Gastrocnemius medialis (tissue), 4 donors: Measurements from ENCODE around the gene ZNF446. TPM values are rescaled to one million over a fixed set of nuclear protein-coding genes. Genes with fewer than 3 reads are reported as not detected.
A peak's percentile ranks its signal among the peaks of the same experiment; 100 is the strongest.

Experiments
- ATAC-seq, 2 donors: fragments of 150-250 bp; one replicate each; pipeline ENCODE4 v1.9.1; 2016
- DNase-seq, 2 donors: peaks; one replicate each; pipeline ENCODE4 v3.0.0-alpha.2; 2019
- H3K27ac ChIP-seq, 4 donors: fragments of 200-600 bp; sonication (generic); 1 replicate in 1 of 4; 2 replicates in 3 of 4; pipeline ENCODE4 v1.5.1; 2016 to 2018; ENCODE audit warnings: mild to moderate bottlenecking in 2 of 4, moderate library complexity in 1 of 4
- H3K27me3 ChIP-seq, 3 donors: fragments of 200-600 bp; sonication (generic) in 2 of 3; 1 replicate in 1 of 3; 2 replicates in 2 of 3; pipeline versions ENCODE4 v1.5.1 to v1.6.0; 2016 to 2019; ENCODE audit warnings: mild to moderate bottlenecking in 1 of 3, moderate library complexity in 1 of 3
- H3K36me3 ChIP-seq, 2 donors: fragments of 200-600 bp; sonication (generic) in 1 of 2; one replicate each; pipeline ENCODE4 v1.5.1; 2017 to 2018
- H3K4me1 ChIP-seq, 2 donors: fragments of 200-600 bp; sonication (generic) in 1 of 2; one replicate each; pipeline ENCODE4 v1.5.1; 2016 to 2017; ENCODE audit warnings: mild to moderate bottlenecking in 2 of 2
- H3K4me3 ChIP-seq, 4 donors: fragments of 200-600 bp; sonication (generic) in 3 of 4; 1 replicate in 1 of 4; 2 replicates in 3 of 4; pipeline ENCODE4 v1.5.1; 2016 to 2019; ENCODE audit warnings: mild to moderate bottlenecking in 2 of 4
- H3K9me3 ChIP-seq, 3 donors: fragments of 200-600 bp; sonication (generic) in 2 of 3; 1 replicate in 1 of 3; 2 replicates in 2 of 3; pipeline ENCODE4 v1.5.1; 2016 to 2019
- CTCF ChIP-seq, 5 experiments: fragments of 450-650 bp in 3 of 5; fragments of 200-600 bp in 2 of 5; sonication (generic) in 2 of 5; IDR thresholded peaks in 4 of 5; conservative IDR thresholded peaks in 1 of 5; 1 replicate in 4 of 5; 2 replicates in 1 of 5; pipeline ENCODE4 v1.5.1; 2016 to 2019; ENCODE audit warnings: antibody characterized with exemption in 5 of 5, mild to moderate bottlenecking in 3 of 5, moderate library complexity in 3 of 5
- POLR2A ChIP-seq, 2 donors: fragments of 450-650 bp; IDR thresholded peaks; one replicate each; pipeline ENCODE4 v1.6.1; 2017; ENCODE audit warnings: antibody characterized with exemption in 2 of 2, mild to moderate bottlenecking in 2 of 2, moderate library complexity in 2 of 2
- in situ Hi-C, 4 donors: fragments of 200-750 bp; cut with MboI; loops; one replicate each; pipeline versions ENCODE4 v1.15.0 to v1.8.0; 2017; ENCODE audit warnings: low sequenced_read_pairs in 4 of 4
- intact Hi-C: fragments of 100-400 bp; cut with DNase I; formaldehyde crosslinking; loops from one replicate; pipeline ENCODE4 v1.15.1; 2023; ENCODE audit warnings: low total_unique reads
- total RNA-seq, 4 donors: library from RNA; depleted of rRNA; stranded (reverse); fragments of >200 nt; gene quantifications; one replicate each; pipeline versions ENCODE4 v1.1.0 to v1.2.3, GENCODE V29; 2016

ZNF446 gene
- total RNA-seq, 4 donors from 2014 or later, result 7.5 to 13.1 (median 8.9) TPM

- no peak for TF ChIP-seq POLR2A (IDR thresholded peaks at IDR 0.05)
- no peak for TF ChIP-seq CTCF (IDR thresholded peaks at IDR 0.05 in 4 of 5, conservative IDR thresholded peaks at IDR 0.05 in 1 of 5)
- Histone ChIP-seq H3K27me3 (peaks cover 0 to 11% (median 3%) of the 10 kb centered on the region in 3 donors), H3K27ac (peak overlapping the region in 2 of 4 donors; percentile 73 to 80), H3K36me3 (peaks cover 0 to 10% of the 10 kb centered on the region in 2 donors), H3K4me1 (peaks cover 7 to 10% of the 10 kb centered on the region in 2 donors), H3K9me3 (no peaks in the 10 kb centered on the region), H3K4me3 (peak overlapping the region; percentile 83 to 96 (median 88))
- in situ Hi-C loops, result no loop called here
- DNase-seq, result no peak
- no peak for ATAC-seq
- intact Hi-C loops, result loop anchor here (1.0 kb wide), 3 partner anchors 11 to 125 kb away; partner anchors contain the start of genes ZNF132 and ZSCAN22
These were observed 25.2 kb upstream of the ZNF446 start for GRCh38 chr19:58450856-58451357.

- Histone ChIP-seq H3K27ac (peak within 1 kb of the TSS; percentile 73 to 81 (median 78)), H3K9me3 (no peaks in the 10 kb centered on the region), H3K4me1 (peaks cover 7 to 10% of the 10 kb centered on the region in 2 donors), H3K4me3 (peak within 1 kb of the TSS; percentile 83 to 96 (median 88)), H3K27me3 (peaks cover 0 to 11% (median 3%) of the 10 kb centered on the region in 3 donors), H3K36me3 (peaks cover 0 to 16% of the 10 kb centered on the region in 2 donors)
- intact Hi-C loops (loop anchor here (1.0 kb wide), 3 partner anchors 11 to 125 kb away; partner anchors contain the start of genes ZNF132 and ZSCAN22), in situ Hi-C loops (no loop called here)
- TF ChIP-seq CTCF (IDR thresholded peaks at IDR 0.05 in 4 of 5, conservative IDR thresholded peaks at IDR 0.05 in 1 of 5), result no peak
- peak; percentile 72 to 85 for TF ChIP-seq POLR2A (IDR thresholded peaks at IDR 0.05)
- ATAC-seq (peak; percentile 99 to 100), DNase-seq (peak; percentile 91 to 95)
These were observed 24.6 kb upstream of the ZNF446 start, which contains the start of gene ZNF324B for GRCh38 chr19:58451358-58452101. Gene ZNF324B, plus strand, starts transcription at chr19:58451622. Its CDS starts 2,080 bp downstream, at chr19:58453702.

GRCh38 chr19:58453743-58454142 lies 22.4 kb upstream of the ZNF446 start:
- intact Hi-C loops (no loop called here), in situ Hi-C loops (no loop called here)
- ATAC-seq (no peak), DNase-seq (no peak)
- no peak for TF ChIP-seq POLR2A (IDR thresholded peaks at IDR 0.05)
- TF ChIP-seq CTCF (IDR thresholded peaks at IDR 0.05 in 4 of 5, conservative IDR thresholded peaks at IDR 0.05 in 1 of 5), result no peak
- Histone ChIP-seq H3K9me3 (no peaks in the 10 kb centered on the region), H3K36me3 (peaks cover 0 to 28% of the 10 kb centered on the region in 2 donors), H3K4me1 (peaks cover 7 to 10% of the 10 kb centered on the region in 2 donors), H3K27me3 (peaks cover 0 to 6% (median 3%) of the 10 kb centered on the region in 3 donors), H3K4me3 (no peak overlapping the region), H3K27ac (no peak overlapping the region)

GRCh38 chr19:58455306-58455705 lies 20.8 kb upstream of the ZNF446 start:
- TF ChIP-seq POLR2A (IDR thresholded peaks at IDR 0.05) (no peak), CTCF (IDR thresholded peaks at IDR 0.05 in 4 of 5, conservative IDR thresholded peaks at IDR 0.05 in 1 of 5) (no peak)
- H3K9me3 ChIP-seq, result no peaks in the 10 kb centered on the region
- peaks cover 7 to 10% of the 10 kb centered on the region in 2 donors for H3K4me1 ChIP-seq
- ATAC-seq, result no peak
- no peak for DNase-seq
- no peaks in the 10 kb centered on the region for H3K27me3 ChIP-seq
- H3K36me3 ChIP-seq, result peaks cover 0 to 28% of the 10 kb centered on the region in 2 donors
- intact Hi-C loops, result no loop called here
- no peak overlapping the region for H3K27ac ChIP-seq
- in situ Hi-C loops, result no loop called here
- H3K4me3 ChIP-seq, result no peak overlapping the region
